A549 treated with AZD2906 at 1 μM for 4 hours (cell line): ENCODE measurements around the gene B4GALNT2. TPM values are rescaled to one million over a fixed set of nuclear protein-coding genes. Genes with fewer than 3 reads are reported as not detected.

ENCODE experiments used
- total RNA-seq: library from RNA; stranded (reverse); fragments of 200-300 nt; extraction: Qiagen RNA extraction; gene quantifications from 5 replicates; pipeline ENCODE4 v1.2.3, GENCODE V29; 2022

The B4GALNT2 gene, protein sequence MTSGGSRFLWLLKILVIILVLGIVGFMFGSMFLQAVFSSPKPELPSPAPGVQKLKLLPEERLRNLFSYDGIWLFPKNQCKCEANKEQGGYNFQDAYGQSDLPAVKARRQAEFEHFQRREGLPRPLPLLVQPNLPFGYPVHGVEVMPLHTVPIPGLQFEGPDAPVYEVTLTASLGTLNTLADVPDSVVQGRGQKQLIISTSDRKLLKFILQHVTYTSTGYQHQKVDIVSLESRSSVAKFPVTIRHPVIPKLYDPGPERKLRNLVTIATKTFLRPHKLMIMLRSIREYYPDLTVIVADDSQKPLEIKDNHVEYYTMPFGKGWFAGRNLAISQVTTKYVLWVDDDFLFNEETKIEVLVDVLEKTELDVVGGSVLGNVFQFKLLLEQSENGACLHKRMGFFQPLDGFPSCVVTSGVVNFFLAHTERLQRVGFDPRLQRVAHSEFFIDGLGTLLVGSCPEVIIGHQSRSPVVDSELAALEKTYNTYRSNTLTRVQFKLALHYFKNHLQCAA
- 0.27 to 0.62 TPM (median 0.38 TPM) in 5 replicates for total RNA-seq

GRCh38 chr17:49132699-49133364, at the start of gene B4GALNT2:
Gene B4GALNT2, plus strand, starts transcription at chr17:49132769. Its CDS starts 24 bp downstream, at chr17:49132793.

GRCh38 chr17:49210158-49211029, 77.8 kb downstream of the B4GALNT2 start, which contains the start of the genes ABI3 and GNGT2:
Gene ABI3, plus strand, starts transcription at chr17:49210707. Its CDS starts 18 bp downstream, at chr17:49210725.
Gene GNGT2, minus strand, starts transcription at chr17:49210574. Its CDS starts 3,152 bp downstream, at chr17:49207422.

Other genes starting within 250 kb of the B4GALNT2 start
- gene ATP5MC1, start 240.0 kb upstream of the B4GALNT2 start, total RNA-seq, result 499 to 625 TPM (median 550 TPM) in 5 replicates
- gene UBE2Z, start 224.4 kb upstream of the B4GALNT2 start, total RNA-seq, result 116 to 132 TPM (median 122 TPM) in 5 replicates
- gene SNF8, start 187.9 kb upstream of the B4GALNT2 start, total RNA-seq, result 276 to 322 TPM (median 315 TPM) in 5 replicates
- 3.1 to 5.3 TPM (median 4.5 TPM) in 5 replicates for gene GIP, start 164.2 kb upstream of the B4GALNT2 start, total RNA-seq
- gene IGF2BP1, start 135.4 kb upstream of the B4GALNT2 start, total RNA-seq, result 52.8 to 81.7 TPM (median 76.0 TPM) in 5 replicates
- gene GNGT2, start 77.8 kb downstream of the B4GALNT2 start, total RNA-seq, result 0.42 to 1.00 TPM (median 0.94 TPM) in 5 replicates
- gene ABI3, start 77.9 kb downstream of the B4GALNT2 start, total RNA-seq, result not detected in 5 replicates
- 0.33 to 0.77 TPM (median 0.73 TPM) in 5 replicates for gene PHOSPHO1, start 98.0 kb downstream of the B4GALNT2 start, total RNA-seq
- 7.3 to 10.6 TPM (median 8.9 TPM) in 5 replicates for gene ZNF652, start 229.5 kb downstream of the B4GALNT2 start, total RNA-seq